ENCODE results near the gene DCLK1.

DCLK1 gene

DNA sequence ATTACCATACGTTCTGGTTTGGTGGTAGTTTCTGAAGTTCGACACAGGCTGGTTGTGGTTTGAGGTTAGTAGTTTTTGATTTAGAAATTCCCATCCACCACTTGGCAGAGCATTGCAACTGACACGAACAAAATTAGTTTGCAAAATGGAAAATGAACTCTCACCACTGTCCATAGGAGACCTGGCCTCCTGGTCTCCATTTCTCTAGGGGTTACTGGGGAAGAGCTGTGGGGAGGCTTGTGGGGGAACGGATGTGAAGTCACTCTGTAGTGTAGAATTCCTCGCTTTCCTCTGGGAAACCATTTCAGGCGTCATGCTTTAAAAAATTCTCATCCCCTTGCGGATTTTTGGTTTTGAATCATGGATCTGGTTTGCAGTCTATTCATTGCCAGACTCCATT lies 333.2 kb downstream of the DCLK1 start:
- no peak overlapping the region for H3K4me3 ChIP-seq (ENCODE audit: low read length)
- DNase-seq (ENCODE audit: low read depth): peak; percentile 70
- no peak for TF ChIP-seq CTCF (conservative IDR thresholded peaks at IDR 0.05; ENCODE audit: low read length)

GRCh38 chr13:35797244-35797643 lies 333.9 kb downstream of the DCLK1 start:
- TF ChIP-seq CTCF (conservative IDR thresholded peaks at IDR 0.05; ENCODE audit: low read length): no peak
- H3K4me3 ChIP-seq (ENCODE audit: low read length): no peak overlapping the region
- no peak for DNase-seq (ENCODE audit: low read depth)

GRCh38 chr13:35796623-35797022 lies 334.6 kb downstream of the DCLK1 start:
- H3K4me3 ChIP-seq (ENCODE audit: low read length): no peak overlapping the region
- DNase-seq (ENCODE audit: low read depth): no peak
- no peak for TF ChIP-seq CTCF (conservative IDR thresholded peaks at IDR 0.05; ENCODE audit: low read length)

GRCh38 chr13:35794734-35795389 lies 336.3 kb downstream of the DCLK1 start:
- TF ChIP-seq CTCF (conservative IDR thresholded peaks at IDR 0.05; ENCODE audit: low read length): no peak
- H3K4me3 ChIP-seq (ENCODE audit: low read length): no peak overlapping the region
- DNase-seq (ENCODE audit: low read depth): peak; percentile 52

DNA sequence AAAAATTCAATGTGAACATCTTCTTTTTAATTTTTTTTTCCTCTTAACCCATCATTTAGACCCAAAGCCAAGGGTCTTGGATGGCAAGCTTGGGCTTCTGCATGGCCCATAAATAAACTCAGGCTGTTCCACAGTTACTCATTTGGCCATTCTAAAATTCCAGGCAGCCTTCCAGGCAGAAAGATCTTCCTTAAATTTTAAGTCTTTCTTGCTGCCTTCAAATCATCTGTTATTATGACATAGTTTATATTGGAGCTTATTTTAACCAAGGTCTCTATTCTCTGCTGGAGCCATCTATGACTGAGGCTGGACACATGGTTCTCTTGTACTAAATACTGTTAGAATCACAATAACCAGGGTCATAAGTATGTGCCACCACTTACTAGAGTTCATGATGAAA lies 337.4 kb downstream of the DCLK1 start:
- TF ChIP-seq CTCF (conservative IDR thresholded peaks at IDR 0.05; ENCODE audit: low read length): no peak
- H3K4me3 ChIP-seq (ENCODE audit: low read length): no peak overlapping the region
- peak; percentile 69 for DNase-seq (ENCODE audit: low read depth)

DNA sequence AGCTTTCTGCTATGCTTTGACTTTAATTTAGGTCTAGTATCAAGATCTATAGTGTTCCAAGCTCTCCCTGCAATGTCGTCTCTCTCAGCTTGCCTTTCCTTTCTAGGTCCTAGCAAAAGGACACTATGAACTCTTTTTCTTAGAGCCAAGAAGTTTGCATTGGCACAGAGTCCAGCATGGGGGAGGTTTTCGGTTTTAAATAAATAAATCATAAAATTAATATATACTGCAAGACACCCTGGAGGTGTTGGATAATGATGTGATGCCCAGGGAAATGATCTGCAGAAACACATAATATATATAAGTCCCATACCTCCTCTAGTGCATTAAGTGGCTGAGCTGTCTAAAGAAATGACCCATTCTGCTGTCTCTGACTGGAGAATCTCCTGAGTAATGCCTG lies 338.3 kb downstream of the DCLK1 start:
- no peak overlapping the region for H3K4me3 ChIP-seq (ENCODE audit: low read length)
- no peak for DNase-seq (ENCODE audit: low read depth)
- TF ChIP-seq CTCF (conservative IDR thresholded peaks at IDR 0.05; ENCODE audit: low read length): no peak

DNA sequence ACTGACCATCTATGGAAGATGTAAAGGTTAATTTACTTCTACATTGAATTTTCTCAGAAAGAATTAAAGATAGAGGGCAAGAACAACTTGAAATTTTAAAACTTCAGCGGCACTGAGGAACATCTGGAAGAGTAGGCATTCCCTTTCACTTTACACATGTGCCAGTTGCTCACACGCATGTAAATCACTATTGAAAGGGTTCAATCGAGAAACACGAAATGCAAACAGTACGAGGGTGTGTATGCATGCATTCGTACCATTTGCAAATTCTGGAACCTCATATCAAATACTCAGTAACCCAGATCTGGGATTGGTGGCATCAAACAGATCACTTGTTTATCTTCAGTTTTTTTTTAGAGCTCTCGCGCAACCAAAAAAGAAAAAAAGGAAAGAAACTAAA lies 339.2 kb downstream of the DCLK1 start:
- H3K4me3 ChIP-seq (ENCODE audit: low read length): no peak overlapping the region; the same call in 1 of the 2 replicates
- DNase-seq (ENCODE audit: low read depth): no peak
- TF ChIP-seq CTCF (conservative IDR thresholded peaks at IDR 0.05; ENCODE audit: low read length): no peak

Measured in AG10803 (cell line).